IPS-NIHi11 (cell line): ENCODE data around the gene NAV2.

Experiments
- DNase-seq: peaks from one replicate; pipeline ENCODE4 v3.0.0; 2012; ENCODE audit warnings: mixed read lengths, low spot score

NAV2 gene

GRCh38 chr11:19775622-19776021 lies 63.0 kb downstream of the NAV2 start:
- no peak for DNase-seq

DNA sequence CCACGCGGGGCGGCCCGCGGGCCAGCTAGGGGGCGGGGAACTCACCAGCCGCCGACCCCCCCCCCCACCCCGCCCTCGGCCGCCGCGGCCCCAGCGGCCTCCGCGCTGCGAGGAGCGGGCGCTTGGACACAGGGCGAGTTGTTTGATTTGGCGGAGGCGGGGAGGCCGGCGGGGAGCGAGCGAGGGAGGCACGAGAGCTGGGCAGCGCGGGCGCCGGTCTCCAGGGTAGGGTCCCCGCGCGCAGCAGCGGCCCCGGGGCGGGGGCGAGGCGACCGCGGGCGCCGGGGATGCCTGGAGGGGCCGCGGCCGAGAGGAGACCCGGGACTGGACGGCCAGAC lies 64.4 kb downstream of the NAV2 start:
- peak; percentile 69 for DNase-seq

- DNase-seq: peak; percentile 66
These were observed 64.9 kb downstream of the NAV2 start for GRCh38 chr11:19777377-19778102.

- no peak for DNase-seq
These were observed 67.1 kb downstream of the NAV2 start for GRCh38 chr11:19779740-19780139.

DNA sequence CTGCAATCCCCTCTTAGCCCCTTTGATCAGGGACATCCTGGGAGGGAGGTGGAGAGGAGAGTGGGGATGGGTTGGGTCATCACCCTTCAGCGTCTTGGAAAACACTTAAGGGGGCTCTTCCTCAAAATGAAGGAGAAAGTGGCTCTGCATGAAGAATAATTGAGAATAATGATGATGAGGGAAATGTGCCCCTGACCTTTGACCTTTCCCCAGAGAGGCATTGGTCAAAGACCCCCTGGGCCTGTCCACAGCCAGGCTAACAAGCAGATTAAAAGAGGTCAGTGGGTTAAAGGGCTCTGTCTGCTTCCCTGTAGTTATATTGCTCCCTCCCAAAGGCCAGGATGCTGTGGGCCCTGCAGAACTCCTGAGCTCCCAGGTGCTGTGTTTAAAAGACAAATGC lies 68.7 kb downstream of the NAV2 start:
- no peak for DNase-seq

- DNase-seq: no peak
These were observed 72.6 kb downstream of the NAV2 start for GRCh38 chr11:19785265-19785664.

DNA sequence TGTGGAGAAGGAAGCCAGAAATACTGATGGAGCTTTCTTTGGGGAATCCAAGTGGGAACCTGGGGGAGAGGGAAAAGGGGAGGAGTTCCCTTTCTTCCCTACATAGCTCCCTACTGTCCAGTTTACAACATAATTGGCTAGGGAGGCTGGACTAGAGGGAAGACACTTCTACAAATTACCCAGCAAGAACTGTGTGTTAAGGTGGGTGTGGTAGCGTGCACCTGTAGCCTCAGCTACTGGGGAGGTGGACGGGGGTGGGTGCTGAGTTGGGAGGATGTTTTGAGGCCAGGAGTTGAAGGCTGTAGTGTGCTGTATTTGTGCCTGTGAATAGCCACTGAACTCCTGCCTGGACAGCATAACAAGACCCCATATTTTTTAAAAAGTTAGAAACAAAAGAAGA lies 74.0 kb downstream of the NAV2 start:
- no peak for DNase-seq

- DNase-seq: no peak
These were observed 75.8 kb downstream of the NAV2 start for GRCh38 chr11:19788435-19788834.

DNA sequence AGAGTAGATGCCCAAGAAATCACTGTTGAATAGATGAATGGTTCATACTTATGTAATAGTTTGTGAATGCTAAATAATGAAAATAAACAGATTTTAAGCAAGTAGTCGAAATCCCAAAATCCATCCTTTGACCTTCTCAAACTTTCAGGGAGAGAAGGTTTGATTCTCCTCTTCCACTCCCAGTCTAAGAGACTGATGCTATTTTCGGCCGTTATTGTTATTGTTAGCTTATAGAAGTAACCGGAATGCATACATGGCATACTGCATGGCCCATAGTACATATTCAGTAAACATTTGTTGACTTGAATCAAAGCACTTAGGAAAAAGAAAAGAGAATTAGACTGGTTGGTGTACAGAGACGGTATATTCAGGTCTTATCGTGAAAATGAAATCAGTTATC lies 76.6 kb downstream of the NAV2 start:
- no peak for DNase-seq

- DNase-seq: no peak
These were observed 77.4 kb downstream of the NAV2 start for GRCh38 chr11:19789835-19790710.

DNA sequence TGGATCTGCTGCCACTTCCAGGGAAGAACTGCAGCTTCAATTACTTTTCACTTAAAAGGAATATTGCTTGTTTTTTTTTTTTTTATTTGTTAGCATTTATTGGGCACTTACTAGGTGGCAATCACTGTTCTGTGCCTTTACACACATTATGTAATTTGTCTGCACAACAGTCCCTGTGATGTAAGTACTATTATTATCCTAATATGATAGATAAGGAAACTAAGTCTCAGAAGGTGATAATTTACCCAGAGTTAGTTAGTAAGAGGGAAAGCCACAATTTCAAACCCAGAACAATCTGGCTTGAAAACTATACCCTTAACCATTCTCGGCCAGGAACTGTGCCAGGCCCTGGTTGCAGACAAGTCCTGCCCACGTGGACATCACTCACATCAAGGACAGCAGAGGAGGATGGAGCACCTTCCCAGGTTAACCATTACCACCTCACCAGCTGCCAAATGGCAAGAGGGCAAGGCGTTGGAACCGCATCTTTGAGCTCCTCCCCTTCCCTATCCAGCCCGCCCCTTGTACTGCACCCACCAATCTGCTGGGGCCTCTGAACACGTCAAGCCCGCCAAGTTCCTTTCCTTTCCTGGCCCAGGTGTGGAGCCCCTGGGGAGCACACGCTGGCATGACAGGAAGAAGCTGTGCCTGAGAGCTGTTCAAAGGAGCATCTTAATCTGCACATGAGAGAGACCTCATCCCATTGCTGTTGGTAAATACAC lies 78.4 kb downstream of the NAV2 start:
- peak; percentile 74 for DNase-seq

DNA sequence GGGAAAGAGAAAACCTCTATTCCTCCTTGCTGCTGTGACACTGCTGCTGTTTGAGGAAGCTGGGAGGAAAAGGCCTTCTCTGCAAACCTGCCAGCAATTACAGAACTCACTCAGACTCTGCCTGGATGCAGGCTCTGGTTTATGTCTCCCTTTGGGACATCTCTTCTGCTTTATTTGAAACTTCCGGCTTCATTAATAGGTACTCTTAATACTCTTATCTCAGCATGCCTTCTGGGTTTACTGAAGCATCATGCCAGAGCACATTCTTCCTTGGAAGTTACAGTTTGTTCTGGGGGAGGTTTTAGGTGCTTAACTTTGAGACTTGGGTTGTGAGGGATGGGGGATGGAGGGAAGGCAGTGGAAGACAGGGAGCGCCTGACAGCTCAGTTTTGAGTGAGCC lies 79.9 kb downstream of the NAV2 start:
- DNase-seq: no peak

- no peak for DNase-seq
These were observed 80.7 kb downstream of the NAV2 start for GRCh38 chr11:19793326-19793725.

GRCh38 chr11:19794161-19794560 lies 81.5 kb downstream of the NAV2 start:
- DNase-seq: no peak

DNA sequence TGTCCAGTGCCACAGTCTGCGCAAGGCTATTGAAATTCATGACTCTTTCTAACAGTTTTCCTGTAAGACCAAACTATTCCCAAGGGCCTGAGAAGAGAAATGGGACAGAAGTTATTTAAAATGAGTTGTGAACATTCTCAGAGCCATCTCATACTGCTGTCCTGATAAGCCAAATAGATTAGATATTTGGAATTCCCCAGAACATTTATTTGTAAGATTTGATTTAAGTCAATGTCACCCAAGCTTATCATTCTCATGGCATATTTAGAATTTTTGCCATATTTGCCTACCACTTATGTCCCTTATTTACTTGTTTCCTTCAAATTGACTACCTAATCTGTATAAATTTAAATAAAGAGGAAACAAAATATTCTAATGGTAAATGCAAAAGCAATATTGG lies 82.4 kb downstream of the NAV2 start:
- no peak for DNase-seq

DNA sequence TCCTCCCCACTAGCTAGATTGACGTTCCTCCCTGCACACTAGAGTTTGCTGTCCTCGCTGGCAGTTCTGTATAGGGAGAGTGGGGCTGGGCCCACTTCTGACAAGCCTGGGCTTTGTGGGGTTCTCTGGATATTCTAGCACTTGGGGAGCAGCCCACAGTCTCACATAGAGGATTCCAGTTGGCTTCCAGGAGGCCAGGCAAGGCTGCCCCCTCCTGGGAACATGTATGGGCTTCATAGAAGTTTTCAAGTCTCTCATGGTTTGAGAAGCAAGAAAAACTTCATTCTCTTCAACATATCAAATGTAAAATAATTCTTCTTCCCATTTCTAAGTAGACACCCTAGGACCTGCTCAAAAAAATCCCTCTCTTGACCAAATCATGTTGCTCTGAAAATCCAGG lies 87.5 kb downstream of the NAV2 start:
- no peak for DNase-seq

- no peak for DNase-seq
These were observed 88.3 kb downstream of the NAV2 start for GRCh38 chr11:19800714-19801519.

- no peak for DNase-seq
These were observed 90.2 kb downstream of the NAV2 start for GRCh38 chr11:19802773-19803293.

GRCh38 chr11:19803506-19803998 lies 90.9 kb downstream of the NAV2 start:
- no peak for DNase-seq

- no peak for DNase-seq
These were observed 92.7 kb downstream of the NAV2 start for GRCh38 chr11:19805376-19805775.

DNA sequence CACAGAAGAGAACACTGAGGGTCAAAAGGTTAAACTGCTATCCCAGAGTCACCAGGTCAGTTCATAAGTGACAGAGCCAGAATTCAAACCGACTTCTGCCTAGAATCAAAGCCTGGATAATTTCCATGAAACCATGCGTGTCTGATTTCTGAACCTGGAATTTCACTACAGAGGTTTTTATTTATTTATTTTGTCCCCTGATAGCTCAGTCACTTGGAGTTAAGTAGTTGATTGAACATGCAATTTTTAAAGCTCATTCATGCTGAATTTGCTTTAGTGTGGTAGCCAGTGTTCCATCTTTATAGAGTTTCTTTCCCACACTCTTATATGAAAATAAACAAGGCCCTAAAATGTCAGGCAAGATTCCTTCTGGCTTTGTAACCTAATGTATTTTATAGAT lies 93.2 kb downstream of the NAV2 start:
- DNase-seq: no peak

DNA sequence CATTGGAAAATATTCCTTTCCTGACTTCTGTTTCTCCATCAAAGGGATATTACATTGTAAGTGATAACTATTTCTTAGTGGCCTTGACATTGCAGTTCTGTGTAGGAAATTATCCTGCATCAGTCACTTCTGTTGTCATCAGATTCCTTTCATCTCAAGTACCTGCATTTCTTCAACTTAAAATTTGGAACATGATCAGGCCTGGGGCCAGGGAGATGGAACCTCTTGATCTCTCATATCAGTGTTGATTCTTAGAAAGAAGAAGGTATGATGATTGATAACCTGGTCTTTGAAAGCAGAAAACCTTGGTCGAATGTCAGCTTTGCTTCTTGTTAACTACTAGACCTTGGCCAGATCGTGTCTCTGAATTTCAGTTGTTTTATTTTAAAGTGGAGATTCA lies 93.6 kb downstream of the NAV2 start:
- no peak for DNase-seq
